Gastrocnemius medialis (tissue), 4 donors: Measurements from ENCODE around the gene CARD11. TPM values are rescaled to one million over a fixed set of nuclear protein-coding genes. Genes with fewer than 3 reads are reported as not detected.

Experiments
- ATAC-seq, 2 donors: fragments of 150-250 bp; one replicate each; pipeline ENCODE4 v1.9.1; 2016
- DNase-seq, 2 donors: peaks; one replicate each; pipeline ENCODE4 v3.0.0-alpha.2; 2019
- H3K27ac ChIP-seq, 4 donors: fragments of 200-600 bp; sonication (generic); 1 replicate in 1 of 4; 2 replicates in 3 of 4; pipeline ENCODE4 v1.5.1; 2016 to 2018; ENCODE audit warnings: mild to moderate bottlenecking in 2 of 4, moderate library complexity in 1 of 4
- H3K27me3 ChIP-seq, 3 donors: fragments of 200-600 bp; sonication (generic) in 2 of 3; 1 replicate in 1 of 3; 2 replicates in 2 of 3; pipeline versions ENCODE4 v1.5.1 to v1.6.0; 2016 to 2019; ENCODE audit warnings: mild to moderate bottlenecking in 1 of 3, moderate library complexity in 1 of 3
- H3K36me3 ChIP-seq, 2 donors: fragments of 200-600 bp; sonication (generic) in 1 of 2; one replicate each; pipeline ENCODE4 v1.5.1; 2017 to 2018
- H3K4me1 ChIP-seq, 2 donors: fragments of 200-600 bp; sonication (generic) in 1 of 2; one replicate each; pipeline ENCODE4 v1.5.1; 2016 to 2017; ENCODE audit warnings: mild to moderate bottlenecking in 2 of 2
- H3K4me3 ChIP-seq, 4 donors: fragments of 200-600 bp; sonication (generic) in 3 of 4; 1 replicate in 1 of 4; 2 replicates in 3 of 4; pipeline ENCODE4 v1.5.1; 2016 to 2019; ENCODE audit warnings: mild to moderate bottlenecking in 2 of 4
- H3K9me3 ChIP-seq, 3 donors: fragments of 200-600 bp; sonication (generic) in 2 of 3; 1 replicate in 1 of 3; 2 replicates in 2 of 3; pipeline ENCODE4 v1.5.1; 2016 to 2019
- CTCF ChIP-seq, 5 experiments: fragments of 450-650 bp in 3 of 5; fragments of 200-600 bp in 2 of 5; sonication (generic) in 2 of 5; IDR thresholded peaks in 4 of 5; conservative IDR thresholded peaks in 1 of 5; 1 replicate in 4 of 5; 2 replicates in 1 of 5; pipeline ENCODE4 v1.5.1; 2016 to 2019; ENCODE audit warnings: antibody characterized with exemption in 5 of 5, mild to moderate bottlenecking in 3 of 5, moderate library complexity in 3 of 5
- POLR2A ChIP-seq, 2 donors: fragments of 450-650 bp; IDR thresholded peaks; one replicate each; pipeline ENCODE4 v1.6.1; 2017; ENCODE audit warnings: antibody characterized with exemption in 2 of 2, mild to moderate bottlenecking in 2 of 2, moderate library complexity in 2 of 2
- in situ Hi-C, 4 donors: fragments of 200-750 bp; cut with MboI; loops; one replicate each; pipeline versions ENCODE4 v1.15.0 to v1.8.0; 2017; ENCODE audit warnings: low sequenced_read_pairs in 4 of 4
- intact Hi-C: fragments of 100-400 bp; cut with DNase I; formaldehyde crosslinking; loops from one replicate; pipeline ENCODE4 v1.15.1; 2023; ENCODE audit warnings: low total_unique reads
- total RNA-seq, 4 donors: library from RNA; depleted of rRNA; stranded (reverse); fragments of >200 nt; gene quantifications; one replicate each; pipeline versions ENCODE4 v1.1.0 to v1.2.3, GENCODE V29; 2016

CARD11 gene
- total RNA-seq, 4 donors from 2014 or later = 0.13 TPM; not detected in 3

- in situ Hi-C loops = no loop called here
- TF ChIP-seq POLR2A (IDR thresholded peaks at IDR 0.05) (no peak), CTCF (IDR thresholded peaks at IDR 0.05 in 4 of 5, conservative IDR thresholded peaks at IDR 0.05 in 1 of 5) (no peak)
- H3K27me3 ChIP-seq = peaks cover 0 to 3% (median 0%) of the 10 kb centered on the region in 3 donors
- H3K27ac ChIP-seq = no peak overlapping the region
- ATAC-seq (no peak), DNase-seq (no peak)
- no peaks in the 10 kb centered on the region for H3K9me3 ChIP-seq
- no peaks in the 10 kb centered on the region for H3K4me1 ChIP-seq
- no peaks in the 10 kb centered on the region for H3K36me3 ChIP-seq
- no peak overlapping the region for H3K4me3 ChIP-seq
- intact Hi-C loops = no loop called here
These were observed 91.4 kb downstream of the CARD11 start for GRCh38 chr7:2952316-2952715.

- intact Hi-C loops = no loop called here
- Histone ChIP-seq H3K27ac (no peak overlapping the region), H3K4me3 (no peak overlapping the region), H3K27me3 (peaks cover 0 to 3% (median 0%) of the 10 kb centered on the region in 3 donors), H3K36me3 (no peaks in the 10 kb centered on the region), H3K4me1 (no peaks in the 10 kb centered on the region), H3K9me3 (no peaks in the 10 kb centered on the region)
- in situ Hi-C loops = no loop called here
- ATAC-seq (no peak), DNase-seq (no peak)
- no peak for TF ChIP-seq CTCF (IDR thresholded peaks at IDR 0.05 in 4 of 5, conservative IDR thresholded peaks at IDR 0.05 in 1 of 5)
These were observed 93.1 kb downstream of the CARD11 start for GRCh38 chr7:2950578-2950977.

GRCh38 chr7:2948749-2949148 is 94.9 kb downstream of the CARD11 start:
- Histone ChIP-seq H3K27me3 (peaks cover 0 to 2% (median 0%) of the 10 kb centered on the region in 3 donors), H3K27ac (no peak overlapping the region), H3K9me3 (no peaks in the 10 kb centered on the region), H3K36me3 (no peaks in the 10 kb centered on the region), H3K4me3 (peak overlapping the region in 1 of 4 donors; percentile 6), H3K4me1 (no peaks in the 10 kb centered on the region)
- ATAC-seq (no peak), DNase-seq (no peak)
- no peak for TF ChIP-seq POLR2A (IDR thresholded peaks at IDR 0.05)
- TF ChIP-seq CTCF (IDR thresholded peaks at IDR 0.05 in 4 of 5, conservative IDR thresholded peaks at IDR 0.05 in 1 of 5) = no peak
- intact Hi-C loops = no loop called here
- in situ Hi-C loops = no loop called here

GRCh38 chr7:2947058-2947780 is 96.4 kb downstream of the CARD11 start:
- H3K9me3 ChIP-seq = no peaks in the 10 kb centered on the region
- DNase-seq (no peak), ATAC-seq (no peak)
- in situ Hi-C loops (no loop called here), intact Hi-C loops (no loop called here)
- no peaks in the 10 kb centered on the region for H3K4me1 ChIP-seq
- H3K36me3 ChIP-seq = no peaks in the 10 kb centered on the region
- H3K4me3 ChIP-seq = no peak overlapping the region
- no peak overlapping the region for H3K27ac ChIP-seq
- TF ChIP-seq CTCF (IDR thresholded peaks at IDR 0.05 in 4 of 5, conservative IDR thresholded peaks at IDR 0.05 in 1 of 5) (no peak), POLR2A (IDR thresholded peaks at IDR 0.05) (no peak)
- H3K27me3 ChIP-seq = peaks cover 0 to 3% (median 0%) of the 10 kb centered on the region in 3 donors

- DNase-seq (no peak), ATAC-seq (no peak)
- no peak overlapping the region for H3K27ac ChIP-seq
- no peak overlapping the region for H3K4me3 ChIP-seq
- no peaks in the 10 kb centered on the region for H3K36me3 ChIP-seq
- H3K4me1 ChIP-seq = no peaks in the 10 kb centered on the region
- in situ Hi-C loops (no loop called here), intact Hi-C loops (no loop called here)
- TF ChIP-seq POLR2A (IDR thresholded peaks at IDR 0.05) (no peak), CTCF (IDR thresholded peaks at IDR 0.05 in 4 of 5, conservative IDR thresholded peaks at IDR 0.05 in 1 of 5) (no peak)
- no peaks in the 10 kb centered on the region for H3K9me3 ChIP-seq
- peaks cover 0 to 3% (median 0%) of the 10 kb centered on the region in 3 donors for H3K27me3 ChIP-seq
These were observed 98.5 kb downstream of the CARD11 start for GRCh38 chr7:2945171-2945570.
